HG03520 (cell line): ENCODE measurements around the gene SFN.
"Not testable (repeated sequence)": the region's sequence is repeated elsewhere in the genome, so short reads cannot be mapped to it uniquely, and the experiment has no call there.

ENCODE experiments used
- ATAC-seq: cut with Tn5 transposase; IDR thresholded peaks from one replicate; pipeline ENCODE4 v1.9.1; 2021; ENCODE audit warnings: mild to moderate bottlenecking, moderate library complexity; ENCODE audit not compliant: unreplicated experiment

The SFN gene

DNA sequence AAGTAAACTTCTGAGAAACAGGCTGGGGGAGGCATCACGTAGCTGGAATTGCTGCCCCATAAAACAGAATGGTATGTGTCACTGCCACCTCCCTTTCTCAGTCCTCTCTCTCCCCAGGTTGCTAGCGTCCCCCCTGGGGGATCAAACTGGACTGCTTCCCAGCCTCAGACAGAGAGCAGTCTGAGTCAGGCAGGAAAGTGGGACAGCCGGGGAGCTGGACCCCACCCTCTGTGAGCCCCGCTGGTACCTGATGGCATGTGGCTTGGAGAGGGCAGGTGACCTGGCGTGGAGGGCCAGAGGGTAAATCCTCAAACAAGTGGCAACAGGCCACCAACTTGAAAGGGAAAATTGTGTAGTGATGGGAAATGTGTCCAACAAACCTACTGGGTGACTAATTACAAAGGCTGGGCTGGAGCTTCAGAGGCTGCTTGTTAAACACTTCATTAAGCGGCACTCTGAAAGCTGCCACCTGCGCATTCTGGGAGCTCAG lies 1.0 kb upstream of the SFN start:
- no peak for ATAC-seq

DNA sequence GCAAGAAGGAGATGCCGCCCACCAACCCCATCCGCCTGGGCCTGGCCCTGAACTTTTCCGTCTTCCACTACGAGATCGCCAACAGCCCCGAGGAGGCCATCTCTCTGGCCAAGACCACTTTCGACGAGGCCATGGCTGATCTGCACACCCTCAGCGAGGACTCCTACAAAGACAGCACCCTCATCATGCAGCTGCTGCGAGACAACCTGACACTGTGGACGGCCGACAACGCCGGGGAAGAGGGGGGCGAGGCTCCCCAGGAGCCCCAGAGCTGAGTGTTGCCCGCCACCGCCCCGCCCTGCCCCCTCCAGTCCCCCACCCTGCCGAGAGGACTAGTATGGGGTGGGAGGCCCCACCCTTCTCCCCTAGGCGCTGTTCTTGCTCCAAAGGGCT lies 732 bp downstream of the SFN start:
- no peak for ATAC-seq

DNA sequence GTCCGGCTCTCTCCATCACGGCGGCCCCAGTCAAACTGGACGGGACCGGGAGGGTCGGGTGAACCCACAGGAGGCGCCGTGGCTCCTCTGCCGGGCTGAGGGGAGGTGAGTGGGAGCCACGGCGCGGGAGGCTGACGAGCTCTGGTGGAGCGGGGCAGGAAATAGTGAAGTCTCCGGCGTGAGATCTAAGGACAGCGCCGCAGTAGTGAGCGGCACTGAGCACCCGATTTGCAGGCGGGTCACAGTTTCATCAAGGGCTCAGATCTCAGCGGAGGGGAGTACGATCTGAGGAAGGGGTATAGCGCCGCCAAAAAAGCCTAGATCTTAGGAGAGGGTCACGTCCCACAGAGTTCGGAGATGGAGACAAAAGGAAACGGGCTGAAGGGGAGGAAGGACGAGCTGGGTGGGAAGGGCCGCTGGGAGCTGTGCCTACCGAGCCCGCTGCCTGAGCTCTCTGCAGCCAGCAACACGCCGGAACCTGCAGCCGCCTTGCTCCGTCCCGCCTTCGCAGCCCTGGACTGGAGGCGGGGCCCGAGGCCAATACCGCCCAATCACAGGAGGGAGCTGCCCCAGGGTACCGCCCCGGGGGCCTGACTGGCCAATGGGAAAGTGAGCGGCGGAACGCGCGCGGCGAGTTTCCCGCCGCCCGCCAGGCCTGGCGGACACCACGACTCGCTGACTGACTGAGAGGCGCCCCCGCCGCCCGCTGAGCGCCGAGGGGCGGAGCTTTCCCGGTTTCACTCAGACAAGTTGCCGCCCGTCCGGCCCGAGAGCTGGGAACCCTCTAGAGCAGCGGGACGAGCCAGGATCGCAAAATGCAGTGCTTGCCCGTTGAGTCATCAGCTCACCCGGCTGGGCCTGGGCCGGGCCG lies 1.9 kb downstream of the SFN start:
- ATAC-seq: peak; percentile 86

DNA sequence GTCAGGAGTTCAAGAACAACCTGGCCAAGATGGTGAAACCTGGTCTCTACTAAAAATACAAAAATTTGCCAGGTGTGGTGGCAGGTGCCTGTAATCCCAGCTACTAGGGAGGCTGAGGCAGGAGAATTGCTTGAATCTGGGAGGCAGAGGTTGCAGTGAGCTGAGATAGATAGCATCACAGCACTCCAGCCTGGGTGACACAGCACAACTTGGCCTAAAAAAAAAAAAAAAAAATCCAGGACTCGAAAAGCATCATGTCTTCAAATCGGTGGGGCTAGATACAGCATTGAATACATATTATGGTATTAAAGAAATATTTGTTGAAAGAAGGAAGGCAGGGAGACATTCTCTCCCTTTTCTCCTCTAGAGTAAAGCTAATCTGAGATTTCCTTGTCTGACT lies 10.1 kb downstream of the SFN start:
- not testable (repeated sequence) for ATAC-seq

DNA sequence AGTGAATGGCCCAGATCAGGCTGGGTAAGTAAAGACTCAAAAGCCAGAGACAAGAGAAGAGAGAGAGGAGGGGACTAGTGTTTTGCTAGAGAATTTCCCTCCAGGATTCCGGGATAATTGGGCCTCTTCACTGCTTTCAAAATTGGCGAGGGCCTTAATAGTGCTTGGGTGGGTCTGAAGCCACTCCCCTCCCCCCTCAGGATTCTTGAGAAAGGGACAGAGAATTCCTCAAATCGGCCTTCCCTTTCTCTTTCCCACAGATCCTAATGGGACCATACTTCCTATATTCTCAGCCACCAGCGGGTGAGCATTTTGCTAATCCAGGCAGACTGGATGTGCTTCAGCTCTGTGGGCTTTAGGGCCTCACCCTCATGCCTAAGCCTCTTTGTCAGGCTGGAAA lies 11.9 kb downstream of the SFN start:
- no peak for ATAC-seq

DNA sequence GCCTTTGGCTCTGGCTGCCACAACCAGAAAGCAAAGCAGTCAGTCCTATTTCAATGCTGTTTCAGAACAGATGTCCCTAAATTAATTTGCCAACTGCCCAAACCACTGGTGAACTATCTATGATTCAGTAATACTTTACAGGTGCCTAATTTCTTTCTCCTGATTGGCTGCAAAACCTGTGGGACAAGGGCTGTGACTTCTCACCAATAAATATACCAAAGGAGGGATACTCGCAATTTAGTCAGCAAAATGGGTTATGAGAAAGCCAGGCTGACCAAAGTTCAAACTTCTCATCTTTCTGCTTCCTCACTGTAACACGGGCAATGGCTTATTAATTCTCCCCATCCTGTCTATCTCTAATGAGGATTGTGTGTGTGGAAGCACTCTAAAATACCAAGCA lies 14.4 kb downstream of the SFN start:
- ATAC-seq: no peak

DNA sequence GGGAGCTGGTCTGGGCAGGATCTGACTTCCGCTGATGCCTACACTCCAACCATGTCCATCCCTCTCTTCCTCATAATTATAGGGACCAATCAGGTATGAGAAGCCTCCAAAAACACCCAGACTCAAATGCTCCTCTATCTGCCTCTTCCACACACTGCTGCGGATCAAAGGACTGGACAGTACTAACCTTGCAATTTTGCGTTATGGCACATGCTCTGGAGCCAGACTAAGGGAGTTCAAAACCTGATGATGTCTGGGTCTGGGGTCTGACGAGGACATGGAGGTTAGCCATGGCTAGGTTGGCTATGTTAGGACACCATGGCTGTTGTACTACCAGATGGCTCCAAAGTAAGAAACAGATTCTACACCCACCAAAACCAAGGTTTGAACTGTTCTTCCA lies 16.8 kb downstream of the SFN start:
- no peak for ATAC-seq

DNA sequence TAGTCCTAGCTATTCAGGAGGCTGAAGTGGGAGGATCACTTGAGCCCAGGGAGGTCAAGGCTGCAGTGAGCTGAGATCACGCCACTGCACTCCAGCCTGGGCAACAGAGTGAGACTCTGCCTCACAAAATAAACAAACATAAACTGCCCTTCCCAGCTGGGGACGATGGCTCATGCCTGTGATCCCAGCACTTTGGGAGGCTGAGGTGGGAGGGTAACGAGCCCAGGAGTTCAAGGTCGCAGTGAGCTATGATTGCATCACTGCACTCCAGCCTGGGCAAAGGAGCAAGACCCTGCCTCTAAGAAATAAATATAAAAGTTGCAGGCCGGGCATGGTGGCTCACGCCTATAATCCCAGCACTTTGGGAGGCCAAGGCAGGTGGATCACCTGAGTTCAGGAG lies 18.7 kb downstream of the SFN start:
- ATAC-seq: not testable (repeated sequence)

DNA sequence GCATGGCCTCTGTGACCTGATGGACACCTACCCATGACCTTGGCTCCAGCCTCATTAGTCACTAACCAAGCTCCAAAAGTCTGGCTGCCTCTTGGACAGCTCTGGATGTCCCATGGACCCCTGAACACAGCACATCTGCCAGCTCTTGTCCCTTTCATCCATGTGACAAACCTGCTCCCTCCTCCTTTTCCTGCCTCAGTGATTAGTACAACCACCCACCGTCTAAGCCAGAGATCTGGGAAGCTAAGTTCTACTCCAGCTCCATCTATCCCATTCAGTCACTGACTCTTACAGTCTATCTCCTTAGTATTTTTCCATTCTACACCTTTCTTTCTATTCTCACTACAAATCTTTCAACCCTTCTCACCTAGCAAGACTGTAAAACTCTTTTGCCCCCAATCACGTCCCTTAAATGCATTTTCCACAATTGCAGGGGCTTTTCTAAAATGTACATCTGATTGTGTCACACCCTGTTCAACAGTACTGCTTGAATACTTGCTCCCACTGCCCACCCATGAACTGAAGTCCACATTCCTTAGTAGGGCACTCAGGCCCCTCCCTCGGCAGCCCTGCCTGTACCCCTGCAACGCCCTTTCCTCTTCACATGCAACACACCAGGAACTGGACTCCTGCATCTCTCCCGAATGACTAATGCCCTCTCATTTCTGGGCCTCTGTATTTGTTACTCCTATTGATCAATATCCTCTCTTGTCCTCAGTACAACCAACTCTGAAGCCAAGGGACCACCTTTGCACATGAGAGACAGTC lies 19.9 kb downstream of the SFN start:
- no peak for ATAC-seq

DNA sequence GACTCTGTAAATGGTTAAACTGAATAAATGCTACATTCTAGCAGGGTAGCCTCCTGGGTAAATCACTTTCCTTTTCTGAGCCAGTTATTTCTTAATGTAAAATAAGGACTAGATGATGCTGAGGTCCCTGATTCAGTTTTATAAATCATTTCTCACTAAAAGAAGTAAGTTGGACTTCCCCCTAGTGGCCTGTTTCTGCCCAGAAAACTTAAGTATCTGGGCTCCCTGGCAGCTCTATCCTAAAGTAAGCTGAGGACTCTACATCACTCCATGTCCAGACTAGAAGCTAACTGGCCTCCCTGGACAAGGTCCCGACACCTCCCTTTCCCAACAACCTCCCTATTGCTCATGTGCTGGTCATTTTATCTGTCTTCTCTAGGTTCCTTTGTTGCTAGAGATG lies 24.2 kb downstream of the SFN start:
- no peak for ATAC-seq

DNA sequence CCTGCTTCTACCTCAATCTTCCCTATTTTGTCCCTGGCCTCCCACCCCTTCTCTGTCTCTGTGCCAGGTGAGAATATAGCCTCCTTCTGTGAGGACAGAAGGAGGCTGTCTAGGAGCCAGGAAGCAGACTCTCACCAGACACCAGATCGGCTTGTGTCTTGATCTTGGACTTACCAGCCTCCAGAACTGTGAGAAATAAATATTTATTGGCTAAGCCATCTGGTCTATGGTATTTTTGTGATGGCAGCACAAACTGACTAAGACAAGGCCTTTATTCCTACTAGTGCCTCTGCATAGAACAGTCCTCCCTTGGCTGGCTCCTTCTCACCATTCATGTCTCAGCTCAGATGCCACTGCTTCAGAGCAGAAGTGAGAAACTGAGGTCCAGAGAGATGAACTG lies 25.3 kb downstream of the SFN start:
- ATAC-seq: no peak

DNA sequence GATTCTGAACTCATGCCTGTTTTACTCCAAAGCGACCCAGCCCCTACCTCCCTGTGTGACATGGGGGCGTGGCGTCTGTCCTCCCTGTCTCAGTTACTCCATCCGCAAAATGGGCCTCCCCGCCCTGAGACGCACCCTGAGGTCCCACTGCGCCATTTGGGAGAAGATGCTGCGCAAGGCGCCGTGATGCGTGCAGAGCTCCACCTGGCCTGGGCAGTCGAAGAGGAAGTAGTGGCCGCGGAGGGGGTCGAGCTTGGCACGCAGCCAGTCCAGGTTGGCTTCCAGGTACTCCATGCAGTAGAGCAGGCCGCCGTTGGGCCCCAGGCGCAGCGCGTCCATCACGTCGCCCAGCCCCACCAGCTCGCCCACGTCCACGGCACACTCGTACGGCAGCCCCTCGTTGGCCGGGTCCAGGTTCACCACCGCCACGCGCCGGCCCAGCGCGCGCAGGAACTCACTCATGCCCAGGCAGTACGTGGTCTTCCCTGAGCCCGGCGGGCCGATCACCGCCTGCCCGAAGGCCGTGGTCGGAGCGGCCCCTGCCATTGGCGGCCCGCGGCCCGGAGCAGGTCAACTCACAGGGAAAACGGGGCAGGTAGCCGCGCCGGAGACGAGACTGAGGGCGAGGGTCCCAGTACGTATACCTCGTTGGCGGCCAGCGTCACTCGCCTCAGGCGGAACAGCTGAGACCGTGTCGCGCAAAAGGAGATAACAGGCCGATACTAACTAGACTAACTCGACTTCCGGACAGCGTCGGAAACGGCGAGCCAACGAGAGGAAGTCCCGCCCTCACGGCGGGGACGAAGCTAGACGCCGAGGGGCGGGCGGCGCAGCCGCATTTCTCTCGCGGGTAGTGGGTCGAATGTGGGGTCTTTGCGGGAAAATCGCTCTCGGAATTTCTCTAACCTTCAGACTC lies 26.9 kb downstream of the SFN start, which contains the start of gene GPN2:
Gene GPN2, minus strand, starts transcription at position 733 of the 916 bp plus-strand sequence. Its CDS starts 187 bp downstream, at position 546.
- ATAC-seq: peak; percentile 82

DNA sequence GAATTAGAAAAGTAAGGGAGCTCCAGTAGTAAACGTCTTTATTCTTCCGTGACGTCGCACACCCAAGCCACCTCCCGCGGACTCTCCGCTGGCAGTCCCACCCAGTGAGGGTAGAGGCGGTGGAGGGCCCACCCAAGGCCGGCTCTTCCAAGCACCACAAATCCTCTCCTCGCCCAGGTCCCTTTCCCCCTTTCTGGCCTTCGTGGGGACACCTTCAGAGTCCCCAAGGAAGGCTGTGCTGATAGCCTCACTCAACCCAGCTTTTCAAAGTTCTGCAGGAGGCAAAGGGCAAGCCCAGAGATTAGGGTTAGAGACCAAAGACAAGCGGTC lies 27.5 kb downstream of the SFN start:
- peak; percentile 23 for ATAC-seq

DNA sequence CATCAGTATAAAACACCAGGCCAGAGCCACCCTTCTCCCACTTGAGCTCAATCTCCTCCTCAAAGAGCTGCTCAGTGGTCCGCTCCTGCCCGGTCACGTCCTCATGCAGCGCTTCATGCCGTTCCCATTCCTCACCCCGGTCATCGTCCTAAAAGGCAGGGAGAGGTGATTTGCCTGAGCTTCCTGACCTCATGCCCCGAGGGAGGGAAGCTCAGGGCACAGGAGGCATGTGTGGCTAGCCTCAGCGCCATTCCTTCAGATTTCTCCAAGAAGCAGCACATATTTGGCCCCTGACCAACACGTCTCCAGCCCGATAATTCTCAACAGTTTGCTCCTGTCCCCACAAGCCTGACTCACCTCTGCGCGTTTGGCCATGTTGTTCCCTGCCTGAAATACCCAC lies 31.3 kb downstream of the SFN start:
- no peak for ATAC-seq

DNA sequence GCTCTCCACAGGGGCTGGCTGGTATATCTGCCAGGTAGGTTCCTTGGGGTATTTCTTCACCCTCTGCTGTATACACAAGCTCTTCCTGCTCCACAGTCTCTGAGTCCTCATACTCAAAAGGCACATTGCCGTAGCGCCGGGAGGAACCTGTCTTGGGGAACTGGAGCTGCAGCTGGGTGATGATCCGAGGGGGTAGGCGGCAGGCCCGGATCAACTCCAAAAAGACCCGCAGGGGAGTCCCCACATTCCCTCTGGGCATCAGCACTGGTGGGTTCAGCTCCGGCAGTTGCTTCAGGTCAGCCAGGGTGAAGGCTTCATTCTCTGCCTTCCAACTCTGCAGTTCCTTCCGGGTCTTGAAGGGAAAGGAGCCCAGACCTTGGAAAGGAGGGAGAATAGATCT lies 34.4 kb downstream of the SFN start:
- no peak for ATAC-seq

DNA sequence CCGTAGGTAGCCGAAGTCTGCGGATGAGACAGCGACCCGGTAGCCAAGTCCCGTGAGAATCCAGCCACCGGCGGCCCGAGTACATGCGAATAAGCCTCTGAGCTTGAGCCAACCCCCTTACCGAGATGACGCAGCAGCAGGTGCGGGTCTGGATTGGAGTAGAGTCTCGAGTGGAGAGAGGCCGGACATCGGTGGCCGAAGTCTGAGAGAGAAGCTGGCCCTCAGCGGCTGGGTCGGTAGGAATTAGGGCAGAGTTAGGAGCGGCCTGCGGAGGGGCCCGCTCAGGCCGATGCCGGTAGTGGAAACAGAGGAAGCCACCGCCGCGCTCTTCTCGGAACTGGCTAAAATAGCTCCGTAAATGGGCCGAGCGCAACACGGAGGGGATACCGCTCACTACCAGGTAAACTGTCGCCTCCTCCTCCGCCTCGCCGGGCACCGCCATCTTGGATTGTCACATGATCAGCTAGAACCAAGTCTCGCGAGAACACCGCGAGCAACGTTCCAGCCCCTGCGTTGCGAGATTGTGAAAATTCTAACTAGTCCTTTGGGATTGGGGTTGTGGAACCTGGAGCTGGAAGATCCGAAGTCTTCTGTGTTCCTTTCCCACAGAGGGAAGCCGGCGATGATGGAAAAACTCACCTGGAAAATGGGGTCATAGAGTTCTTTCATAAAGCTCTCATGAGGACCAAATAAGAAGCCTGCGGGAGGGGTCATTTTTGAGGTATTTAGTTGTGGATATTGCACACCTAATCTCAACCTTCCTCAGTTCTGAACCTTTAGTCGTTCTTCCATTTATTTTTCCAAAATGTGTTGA lies 37.3 kb downstream of the SFN start, which contains the start of gene GPATCH3:
Gene GPATCH3, minus strand, starts transcription at position 467 of the 814 bp plus-strand sequence. Its CDS starts 25 bp downstream, at position 442.
- peak; percentile 71 for ATAC-seq

DNA sequence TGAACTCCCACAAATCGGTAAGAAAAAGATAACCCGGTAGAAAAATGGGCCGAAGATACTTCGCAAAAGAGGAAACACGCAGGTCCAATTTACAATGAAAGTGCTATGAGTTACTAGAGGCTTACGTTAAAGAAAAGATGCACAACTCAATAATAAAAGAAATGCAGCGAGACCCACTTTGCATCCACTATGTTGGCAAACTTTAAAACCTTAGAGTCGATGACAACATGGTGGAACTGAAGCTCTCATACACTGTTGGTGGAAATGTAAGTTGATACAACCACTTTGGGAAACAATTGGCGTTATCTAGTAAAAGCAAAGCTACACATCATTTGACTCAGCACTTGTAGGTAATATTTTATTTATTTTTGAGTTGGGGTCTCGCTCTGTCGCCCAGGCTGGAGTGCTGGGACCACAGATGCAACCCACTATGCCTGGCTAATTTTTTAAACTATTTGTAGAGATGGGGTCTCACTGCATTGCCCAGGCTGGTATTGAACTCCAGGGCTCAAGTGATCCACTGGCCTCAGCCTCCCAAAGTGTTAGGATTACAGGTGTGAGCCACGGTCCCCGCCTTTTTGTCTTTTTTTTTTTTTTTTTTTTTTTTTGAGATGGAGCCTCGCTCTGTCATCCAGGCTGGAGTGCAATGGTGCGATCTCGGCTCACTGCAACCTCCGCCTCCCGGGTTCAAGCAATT lies 38.0 kb downstream of the SFN start:
- ATAC-seq: no peak

DNA sequence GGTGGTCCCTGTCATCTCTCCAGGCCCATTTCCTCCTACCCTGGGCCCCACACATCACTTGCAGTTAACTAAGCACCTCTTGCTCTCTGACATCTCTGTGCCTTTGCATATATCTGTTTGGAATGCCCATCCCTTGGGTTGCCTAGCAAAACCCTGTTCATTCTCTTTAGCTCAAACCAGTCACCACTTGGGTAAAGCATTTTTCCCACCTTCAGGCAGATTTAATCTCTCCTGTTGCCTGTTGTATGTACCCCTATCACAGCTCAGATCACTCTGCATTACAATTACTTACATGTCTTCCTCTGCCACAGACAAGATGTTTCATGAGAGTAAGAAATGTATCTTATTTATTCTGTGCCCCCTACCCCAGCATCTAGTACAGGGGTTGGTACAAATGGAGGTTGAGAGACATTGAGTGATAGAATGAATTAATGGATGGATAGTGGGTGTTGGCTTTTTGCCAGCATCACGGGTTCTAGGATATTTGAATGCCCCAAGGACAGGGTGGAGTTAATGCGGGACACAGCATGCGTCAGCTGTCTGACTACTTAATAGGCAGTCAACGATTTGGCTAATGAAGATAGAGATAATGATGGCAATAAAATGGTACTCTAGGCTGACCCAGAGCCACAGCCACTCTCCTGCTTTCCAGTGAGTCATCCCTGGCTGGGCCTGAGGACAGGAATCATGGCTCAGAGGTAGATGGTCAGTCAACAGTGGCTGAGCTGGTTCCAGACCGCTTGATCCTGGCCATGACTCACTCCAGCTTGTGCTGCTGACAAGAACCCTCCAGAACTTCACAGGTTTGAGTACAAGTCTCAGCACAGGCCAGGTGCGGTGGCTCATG lies 44.3 kb downstream of the SFN start:
- no peak for ATAC-seq

DNA sequence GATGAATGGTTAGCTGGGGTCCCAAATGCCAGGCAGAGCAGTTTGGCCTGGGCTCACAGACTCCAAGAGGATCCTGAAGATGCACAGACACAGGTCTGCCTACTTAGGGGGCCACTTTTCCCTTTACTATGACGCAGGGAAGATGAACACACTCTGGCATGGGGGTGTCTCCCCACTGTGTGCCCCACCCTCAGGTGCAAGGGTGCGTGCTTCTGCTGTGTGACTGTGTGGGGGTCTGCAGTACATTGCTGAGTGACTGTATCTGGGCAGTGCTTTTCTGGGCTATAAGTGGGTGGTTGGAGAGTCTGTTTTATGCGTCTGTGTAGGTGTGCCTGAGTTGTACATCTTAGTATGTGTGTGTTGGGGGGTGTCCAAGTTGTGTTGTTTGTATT lies 47.0 kb downstream of the SFN start:
- ATAC-seq: no peak
